ENCODE results near the gene ZNF699. TPM values are rescaled to one million over a fixed set of nuclear protein-coding genes. Genes with fewer than 3 reads are reported as not detected.

The ZNF699 gene
- total RNA-seq, 4 donors from 2014 or later = 10.3 to 11.9 (median 11.4) TPM

DNA sequence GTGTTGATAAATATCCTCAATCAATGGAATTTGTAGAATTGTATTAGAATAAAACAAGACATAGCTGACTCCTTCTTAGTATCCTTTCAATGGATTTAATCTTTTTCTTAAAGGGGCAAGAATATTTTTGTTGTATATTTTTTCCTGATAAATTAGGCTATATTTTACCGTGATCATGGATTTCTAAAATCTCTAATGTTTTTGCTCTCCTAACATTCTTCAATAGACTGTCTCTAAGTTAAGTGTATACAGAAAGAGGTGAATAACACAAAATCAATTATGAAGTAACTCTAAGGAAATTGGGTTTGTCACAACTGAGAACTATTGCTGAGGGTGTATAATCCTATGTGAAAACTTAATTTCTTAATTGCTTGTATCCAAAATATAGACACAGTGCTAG is 59.0 kb downstream of the ZNF699 start, which contains the start of gene OR7E24:
Gene OR7E24, plus strand, starts transcription at position 301 of the 400 bp plus-strand sequence. CDS start 114 bp downstream, outside the sequence.
- TF ChIP-seq, protein P1, sequence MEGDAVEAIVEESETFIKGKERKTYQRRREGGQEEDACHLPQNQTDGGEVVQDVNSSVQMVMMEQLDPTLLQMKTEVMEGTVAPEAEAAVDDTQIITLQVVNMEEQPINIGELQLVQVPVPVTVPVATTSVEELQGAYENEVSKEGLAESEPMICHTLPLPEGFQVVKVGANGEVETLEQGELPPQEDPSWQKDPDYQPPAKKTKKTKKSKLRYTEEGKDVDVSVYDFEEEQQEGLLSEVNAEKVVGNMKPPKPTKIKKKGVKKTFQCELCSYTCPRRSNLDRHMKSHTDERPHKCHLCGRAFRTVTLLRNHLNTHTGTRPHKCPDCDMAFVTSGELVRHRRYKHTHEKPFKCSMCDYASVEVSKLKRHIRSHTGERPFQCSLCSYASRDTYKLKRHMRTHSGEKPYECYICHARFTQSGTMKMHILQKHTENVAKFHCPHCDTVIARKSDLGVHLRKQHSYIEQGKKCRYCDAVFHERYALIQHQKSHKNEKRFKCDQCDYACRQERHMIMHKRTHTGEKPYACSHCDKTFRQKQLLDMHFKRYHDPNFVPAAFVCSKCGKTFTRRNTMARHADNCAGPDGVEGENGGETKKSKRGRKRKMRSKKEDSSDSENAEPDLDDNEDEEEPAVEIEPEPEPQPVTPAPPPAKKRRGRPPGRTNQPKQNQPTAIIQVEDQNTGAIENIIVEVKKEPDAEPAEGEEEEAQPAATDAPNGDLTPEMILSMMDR (IDR thresholded peaks at IDR 0.05; ENCODE audit: low read depth) = no peak

Other genes starting within 250 kb of the ZNF699 start
- not detected for gene OR1M1, start 222.8 kb downstream of the ZNF699 start, total RNA-seq
- gene OR7G2, start 202.4 kb downstream of the ZNF699 start, total RNA-seq = not detected
- gene OR7G1, start 194.1 kb downstream of the ZNF699 start, total RNA-seq = not detected
- not detected for gene OR7G3, start 182.9 kb downstream of the ZNF699 start, total RNA-seq
- gene ZNF317, start 169.4 kb downstream of the ZNF699 start, total RNA-seq = 10 to 100 TPM; 18.0 to 20.0 (median 18.6) TPM
- gene OR7D2, start 130.9 kb downstream of the ZNF699 start, total RNA-seq = not detected
- not detected for gene OR7D4, start 90.2 kb downstream of the ZNF699 start, total RNA-seq
- not detected for gene OR7E24, start 58.9 kb downstream of the ZNF699 start, total RNA-seq
- 10 to 100 TPM; 15.1 to 30.3 (median 22.2) TPM for gene ZNF559, start 14.3 kb upstream of the ZNF699 start, total RNA-seq
- 1 to 10 TPM; 2.6 to 5.3 (median 3.4) TPM for gene ZNF177, start 53.2 kb upstream of the ZNF699 start, total RNA-seq
- gene ZNF266, start 125.7 kb upstream of the ZNF699 start, total RNA-seq = 10 to 100 TPM; 19.6 to 41.6 (median 23.5) TPM
- not detected for gene ZNF560, start 188.8 kb upstream of the ZNF699 start, total RNA-seq
- 10 to 100 TPM in 3 of 4 donors, 1 to 10 TPM in 1; 8.8 to 13.4 (median 11.4) TPM for gene ZNF426, start 228.8 kb upstream of the ZNF699 start, total RNA-seq